ENCODE measurements around the gene ROR2. TPM values are rescaled to one million over a fixed set of nuclear protein-coding genes. Genes with fewer than 3 reads are reported as not detected.

Gene ROR2
- total and polyA plus RNA-seq, 2 of the 8 experiments (the other 6 are each of a cell fraction or from before 2014, with no cell fraction given): 2.7 to 4.3 TPM

- Histone ChIP-seq H3K18ac (ENCODE audit: extremely low read depth, low read length) (no peak overlapping the region), H3K9ac (replicated peaks in 1 of 4; ENCODE audit: extremely low read depth in 1 of 4, low read depth in 3 of 4, low read length in 3 of 4) (no peak overlapping the region), H3K4me2 (ENCODE audit: insufficient read depth in 1 of 2, low read depth in 2 of 2, low read length in 2 of 2) (no peak overlapping the region), H3K79me2 (ENCODE audit: control insufficient read depth in 1 of 2, insufficient read depth in 2 of 2, low read length in 2 of 2) (no peaks in the 10 kb centered on the region), H2AK5ac (ENCODE audit: low read depth, low read length) (no peak overlapping the region), H2BK15ac (ENCODE audit: low read length) (no peak overlapping the region), H2BK20ac (ENCODE audit: low read length) (no peak overlapping the region), H2BK5ac (ENCODE audit: low read depth, low read length) (no peak overlapping the region), H2BK12ac (ENCODE audit: low read depth, low read length) (no peak overlapping the region), H4K20me1 (replicated peaks in 1 of 2; ENCODE audit: control insufficient read depth in 1 of 2, insufficient read depth in 2 of 2, low read length in 2 of 2) (no peaks in the 10 kb centered on the region), H2BK120ac (replicated peaks; ENCODE audit: low read depth, low read length) (no peak overlapping the region), H3K4me3 (ENCODE audit: extremely low read depth in 1 of 4, insufficient read depth in 2 of 4, low read depth in 3 of 4, low read length in 4 of 4) (no peak overlapping the region), H3K27ac (ENCODE audit: low read depth, low read length) (no peak overlapping the region), H3K14ac (ENCODE audit: insufficient read length) (no peak overlapping the region), H3K27me3 (replicated peaks in 1 of 4; ENCODE audit: control insufficient read depth in 3 of 4, extremely low read depth in 1 of 4, insufficient read depth in 3 of 4, low read length in 3 of 4) (no peaks in the 10 kb centered on the region), H3K36me3 (ENCODE audit: control insufficient read depth in 2 of 4, insufficient read depth in 4 of 4, low read length in 3 of 4) (no peaks in the 10 kb centered on the region), H4K5ac (ENCODE audit: insufficient read length, low read depth, low read length) (no peak overlapping the region), H3K23me2 (ENCODE audit: low read depth, low read length) (peaks cover 6% of the 10 kb centered on the region; the same call in 1 of the 2 replicates), H3K79me1 (ENCODE audit: low read depth, low read length) (no peaks in the 10 kb centered on the region), H4K91ac (replicated peaks; ENCODE audit: insufficient read length, low read length) (no peak overlapping the region), H3K4ac (replicated peaks; ENCODE audit: insufficient read length, low read depth, low read length) (no peak overlapping the region), H3K56ac (replicated peaks; ENCODE audit: insufficient read length, low read depth, low read length) (no peak overlapping the region), H2AFZ (ENCODE audit: low read length) (no peak overlapping the region), H3K23ac (ENCODE audit: insufficient read length) (no peak overlapping the region), H3K4me1 (replicated peaks in 1 of 4; ENCODE audit: control insufficient read depth in 3 of 4, insufficient read depth in 4 of 4, low read length in 3 of 4) (no peaks in the 10 kb centered on the region; a peak in 2 of 7 replicates), H3K9me3 (ENCODE audit: insufficient read depth in 2 of 2, low read depth in 1 of 2, low read length in 1 of 2) (no peaks in the 10 kb centered on the region), H4K8ac (ENCODE audit: extremely low read depth, insufficient read depth, low read length) (no peak overlapping the region)
- ChIA-PET CTCF (ENCODE audit: partially characterized antibody) (no interaction called here), POLR2A (ENCODE audit: partially characterized antibody) (no interaction called here)
- no peak for FAIRE-seq
- TF ChIP-seq BCL11A (IDR thresholded peaks at IDR 0.05; ENCODE audit: low read depth in 2 of 2, low read length in 2 of 2) (no peak), BRCA1 (IDR thresholded peaks at IDR 0.05; ENCODE audit: low read depth, low read length) (no peak), CEBPB (IDR thresholded peaks at IDR 0.05; ENCODE audit: low read depth, low read length) (no peak), MAX (IDR thresholded peaks at IDR 0.05) (no peak), NRF1 (IDR thresholded peaks at IDR 0.05; ENCODE audit: low read depth, low read length) (no peak)
- DNase-seq (ENCODE audit: low read depth in 1 of 2, low spot score in 2 of 2): no peak
- WGBS, 2 experiments (ENCODE audit: extremely low coverage in 1 of 2, insufficient coverage in 1 of 2, insufficient read length in 1 of 2, insufficient replicate concordance in 2 of 2, low coverage in 1 of 2, low lambda C conversion rate in 2 of 2, missing lambda C conversion rate in 1 of 2): 91% methylated on average over 4 of the region's 4 CpGs; no CpG with 5 or more reads in 1 of the 2 experiments
These were observed 367.8 kb downstream of the ROR2 start for GRCh38 chr9:91582181-91582580.

Measured in H1 (cell line).